Hippocampal formation (tissue), 2 donors: Measurements from ENCODE around the gene ARL2BP.
"Not testable (repeated sequence)": the region's sequence is repeated elsewhere in the genome, so short reads cannot be mapped to it uniquely, and the experiment has no call there.

ENCODE experiments used
- DNase-seq, 2 donors: peaks; one replicate each; lab custom pipeline; 2025; lab: John Stamatoyannopoulos, UW

Gene ARL2BP

GRCh38 chr16:57263541-57264351, 18.7 kb downstream of the ARL2BP start:
- DNase-seq, result no peak

DNA sequence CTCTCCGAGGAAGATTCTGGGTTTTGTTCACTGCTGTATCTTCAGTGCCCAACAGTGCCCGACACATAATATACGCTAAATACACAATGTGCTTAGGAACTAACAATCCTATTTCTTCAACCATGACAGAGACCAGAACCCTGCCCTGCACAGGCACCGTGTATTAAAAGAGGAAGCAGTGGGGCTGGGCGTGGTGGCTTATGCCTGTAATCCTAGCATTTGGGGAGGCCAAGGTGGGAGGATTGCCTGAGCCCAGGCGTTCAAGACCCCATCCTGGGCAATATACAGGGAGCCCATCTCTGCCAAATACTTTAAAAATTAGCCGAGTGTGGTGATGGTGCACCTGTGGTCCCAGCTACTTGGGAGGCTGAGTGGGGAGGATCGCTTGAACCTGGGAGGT, 19.3 kb downstream of the ARL2BP start:
- DNase-seq, result no peak

- no peak for DNase-seq
These were observed 19.9 kb downstream of the ARL2BP start for GRCh38 chr16:57264950-57265371.

GRCh38 chr16:57265850-57266530, 20.9 kb downstream of the ARL2BP start:
- DNase-seq, result peak; percentile 60 to 65

- DNase-seq, result no peak
These were observed 21.6 kb downstream of the ARL2BP start for GRCh38 chr16:57266531-57267260.

DNA sequence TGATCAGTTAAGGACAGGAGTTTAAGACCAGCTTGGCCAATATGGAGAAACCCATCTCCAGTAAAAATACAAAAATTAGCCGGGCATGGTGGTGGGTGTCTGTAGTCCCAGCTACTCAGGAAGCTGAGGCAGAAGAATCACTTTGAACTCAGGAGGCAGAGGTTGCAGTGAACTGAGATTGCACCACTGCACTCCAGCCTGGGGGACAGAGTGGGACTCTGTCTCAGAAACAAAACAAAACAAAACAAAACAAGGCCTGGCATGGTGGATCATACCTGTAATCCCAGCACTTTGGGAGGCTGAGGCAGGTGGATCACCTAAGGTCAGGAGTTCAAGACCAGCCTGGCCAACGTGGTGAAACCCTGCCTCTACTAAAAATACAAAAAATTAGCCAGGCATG, 22.3 kb downstream of the ARL2BP start:
- DNase-seq, result not testable (repeated sequence)

- no peak for DNase-seq
These were observed 24.0 kb downstream of the ARL2BP start for GRCh38 chr16:57268804-57269800.

DNA sequence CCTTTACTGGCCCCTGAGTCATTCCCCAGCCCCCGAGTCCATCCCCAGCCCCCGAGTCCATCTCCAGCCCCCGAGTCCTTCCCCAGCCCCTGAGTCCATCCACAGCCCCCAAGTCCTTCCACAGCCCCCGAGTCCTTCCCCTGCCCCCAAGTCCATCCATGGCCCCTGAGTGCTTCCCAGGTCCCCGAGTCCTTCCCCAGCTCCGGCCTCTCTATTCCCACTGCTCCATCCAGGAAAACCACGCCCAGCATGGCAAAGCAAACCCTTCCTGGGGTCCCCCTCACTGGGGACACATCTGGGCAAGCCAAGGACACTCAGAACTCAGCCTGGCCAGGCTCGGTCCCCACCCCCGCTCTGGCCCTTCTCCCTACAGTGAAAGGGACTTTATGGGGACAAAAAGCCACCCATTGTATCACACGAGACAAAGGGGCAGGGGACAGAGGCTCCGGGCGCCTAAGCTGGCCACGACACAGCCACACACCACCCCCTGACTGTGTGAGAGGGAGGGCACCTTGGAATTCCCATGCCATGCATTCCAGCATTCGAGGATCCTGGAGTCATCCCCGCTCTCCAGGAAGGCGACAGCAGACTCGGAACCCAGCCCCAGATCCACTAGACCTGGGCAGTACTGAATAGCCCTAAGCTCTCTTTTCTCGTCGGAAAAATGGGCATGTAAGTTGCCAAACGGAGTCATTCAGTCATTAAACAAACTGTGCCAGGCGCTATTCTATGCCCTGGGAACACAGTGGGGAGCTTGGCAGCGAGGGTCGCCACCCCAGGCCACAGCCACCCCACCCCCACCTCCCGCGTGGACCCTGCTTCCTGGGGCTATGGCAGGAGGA, 25.4 kb downstream of the ARL2BP start:
- DNase-seq, result peak; percentile 87 to 92

- DNase-seq, result no peak
These were observed 25.9 kb downstream of the ARL2BP start for GRCh38 chr16:57271063-57271345.

DNA sequence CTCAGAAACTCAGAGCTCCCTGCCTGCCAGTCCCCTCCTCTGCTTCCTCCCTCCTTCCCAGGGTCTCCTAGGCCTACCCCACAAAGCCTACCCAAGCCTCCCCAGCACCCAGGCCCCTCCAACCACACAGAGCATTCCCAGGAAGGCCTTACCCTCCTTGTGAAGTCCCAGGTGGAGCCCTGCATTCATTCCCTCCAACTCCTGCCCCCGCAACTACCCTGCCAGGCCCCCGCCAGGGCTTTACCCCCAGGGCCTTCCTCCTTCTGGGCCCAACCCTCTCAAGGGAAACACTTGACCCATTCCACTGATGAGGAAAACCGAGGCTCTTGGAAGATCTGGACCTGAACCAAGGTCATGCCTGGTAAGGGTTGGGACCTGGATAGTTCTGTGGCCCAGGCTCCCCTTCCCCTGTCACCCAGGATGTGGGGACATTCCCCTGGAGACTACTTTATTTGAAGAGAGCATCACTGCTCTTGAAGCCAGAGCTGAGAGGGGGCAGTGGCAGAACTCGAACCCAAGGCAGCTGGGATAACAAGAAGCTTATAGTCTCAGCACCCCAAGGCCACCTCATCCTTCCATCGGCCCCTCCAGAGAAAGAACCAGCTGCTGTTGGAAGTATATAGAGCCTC, 26.9 kb downstream of the ARL2BP start:
- DNase-seq, result no peak

- no peak for DNase-seq
These were observed 28.3 kb downstream of the ARL2BP start for GRCh38 chr16:57273359-57273758.

DNA sequence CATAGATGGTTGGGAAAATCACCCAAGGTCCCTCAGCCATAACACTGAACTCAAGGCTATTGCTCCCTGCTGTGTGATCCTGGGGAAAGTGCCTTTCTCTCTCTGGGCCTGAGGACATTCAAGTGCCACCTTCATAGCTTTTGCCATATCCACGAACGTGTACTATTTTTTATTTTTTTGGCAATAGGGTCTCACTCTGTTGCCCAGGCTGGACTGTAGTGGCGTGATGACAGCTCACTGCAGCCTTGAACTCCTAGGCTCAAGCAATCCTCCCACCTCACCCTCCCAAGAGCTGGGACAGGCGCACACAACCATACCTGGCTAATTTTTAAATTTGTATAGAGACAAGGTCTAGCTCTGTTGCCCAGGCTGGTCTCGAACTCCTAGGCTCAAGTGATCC, 28.8 kb downstream of the ARL2BP start:
- DNase-seq, result no peak

GRCh38 chr16:57275946-57276345, 30.9 kb downstream of the ARL2BP start:
- DNase-seq, result not testable (repeated sequence)

DNA sequence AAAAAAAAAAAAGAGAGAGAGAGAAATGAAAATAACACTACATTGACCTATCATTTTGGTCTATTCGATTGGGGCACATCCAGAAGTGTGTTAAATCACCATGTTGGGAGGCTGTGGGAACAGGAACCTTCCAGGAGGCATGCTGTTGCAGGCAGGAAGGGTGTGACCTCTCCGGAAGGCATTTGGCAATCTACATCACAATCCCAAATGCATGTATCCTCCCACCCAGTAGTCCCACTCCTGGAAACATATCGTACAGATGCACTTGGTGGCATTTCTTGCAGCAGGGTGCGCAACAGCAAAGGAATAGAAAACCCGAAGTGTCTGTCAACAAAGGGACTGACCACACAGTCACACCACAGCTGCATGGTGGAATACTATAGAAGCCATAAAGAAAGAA, 31.5 kb downstream of the ARL2BP start:
- no peak for DNase-seq

GRCh38 chr16:57277586-57277985, 32.5 kb downstream of the ARL2BP start:
- no peak for DNase-seq

DNA sequence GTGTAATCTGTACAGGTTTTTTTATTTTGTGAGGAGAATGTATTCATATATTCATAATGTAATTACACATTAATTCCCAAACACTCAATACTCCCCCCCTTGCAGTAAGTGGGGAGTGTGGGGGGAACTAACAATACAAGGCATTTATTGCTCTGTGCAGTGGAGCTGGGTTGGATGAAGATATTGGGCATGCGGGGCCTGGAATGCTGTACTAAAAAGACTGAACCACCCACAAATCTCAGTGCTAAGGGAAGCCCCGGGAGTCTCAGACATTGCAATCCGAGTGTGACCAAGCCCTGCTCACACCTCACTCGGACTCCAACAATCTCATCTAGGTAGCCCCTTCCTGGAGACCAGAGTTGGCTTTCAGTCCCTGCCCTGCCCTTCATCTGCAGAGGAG, 33.4 kb downstream of the ARL2BP start:
- peak; percentile 51 to 77 for DNase-seq

- DNase-seq, result no peak
These were observed 35.0 kb downstream of the ARL2BP start for GRCh38 chr16:57279780-57280638.

DNA sequence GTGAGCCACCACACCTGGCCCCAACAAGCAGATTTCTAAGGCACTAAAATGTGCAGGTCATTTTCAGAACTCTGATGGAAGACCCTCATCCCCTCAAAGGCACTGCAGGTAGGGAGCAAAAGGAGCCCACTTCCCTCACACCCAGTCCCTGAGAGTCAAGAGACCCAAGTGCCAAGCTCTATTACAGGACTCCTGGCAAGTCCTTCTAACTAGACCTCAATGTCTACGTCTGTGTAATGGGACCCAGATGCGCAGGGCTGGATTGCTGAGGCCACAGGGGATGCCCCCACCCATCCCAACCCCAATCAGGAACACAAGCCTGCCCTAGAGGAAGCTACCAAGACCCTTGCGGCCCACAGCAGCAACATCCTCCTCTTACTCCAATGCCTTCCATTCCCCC, 36.7 kb downstream of the ARL2BP start:
- no peak for DNase-seq

DNA sequence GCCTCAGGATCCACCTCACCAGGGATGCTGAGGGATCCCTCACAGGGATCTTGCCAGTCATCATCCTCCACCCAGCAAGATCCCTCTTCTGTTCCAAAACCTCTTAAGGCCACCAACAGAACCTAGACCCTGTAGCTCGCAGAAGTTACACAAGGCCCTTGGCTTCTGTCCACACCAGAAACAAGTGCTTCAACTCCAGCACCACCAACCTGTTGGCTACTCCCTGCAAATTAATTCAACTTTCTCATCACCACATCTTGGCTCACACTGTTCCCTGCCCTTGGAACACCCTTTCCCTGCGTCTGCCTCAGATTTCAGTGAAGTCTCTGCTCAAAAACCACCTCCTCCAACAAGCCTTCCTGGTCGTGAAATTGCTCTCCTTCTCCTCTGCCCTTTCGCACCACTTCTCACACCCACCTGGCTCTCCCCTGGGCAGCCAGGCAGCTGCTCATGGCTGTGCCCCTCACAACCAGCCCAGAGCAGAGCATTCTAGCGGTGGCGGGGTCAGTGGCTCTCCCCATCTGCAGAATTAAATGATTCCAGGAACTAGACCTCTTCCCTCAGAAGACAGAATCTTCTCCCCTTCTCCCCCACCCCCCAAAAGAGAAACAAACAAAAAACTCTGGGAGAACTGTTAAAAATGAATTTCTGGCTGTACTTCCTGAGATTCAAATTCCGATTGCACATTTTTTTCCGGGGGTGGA, 37.6 kb downstream of the ARL2BP start:
- no peak for DNase-seq
